HG03354 (cell line): ENCODE measurements around the gene TUNAR.

ENCODE experiments used
- ATAC-seq: cut with Tn5 transposase; IDR thresholded peaks from one replicate; pipeline ENCODE4 v1.9.1; 2021; ENCODE audit warnings: mild to moderate bottlenecking; ENCODE audit not compliant: unreplicated experiment, poor library complexity, severe bottlenecking

The TUNAR gene

DNA sequence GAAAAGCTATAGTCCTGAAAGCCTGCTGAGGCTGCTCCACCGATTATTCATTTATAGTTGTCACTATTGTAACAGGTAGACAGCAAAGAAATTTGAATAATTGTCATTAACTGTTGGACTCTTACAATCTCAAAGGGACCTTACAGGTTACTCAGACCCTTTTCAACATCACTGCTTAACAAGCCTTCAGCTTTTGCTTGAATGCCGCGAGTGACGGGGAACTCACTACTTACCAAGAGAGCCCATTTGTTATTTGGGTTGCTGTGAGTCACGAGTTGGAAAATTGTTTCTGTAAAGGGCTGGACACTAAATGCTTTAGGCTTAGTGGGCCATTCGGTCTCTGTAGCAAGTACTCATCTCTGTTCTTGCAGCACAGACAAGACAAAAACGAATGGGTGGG lies 5.9 kb upstream of the TUNAR start:
- no peak for ATAC-seq

DNA sequence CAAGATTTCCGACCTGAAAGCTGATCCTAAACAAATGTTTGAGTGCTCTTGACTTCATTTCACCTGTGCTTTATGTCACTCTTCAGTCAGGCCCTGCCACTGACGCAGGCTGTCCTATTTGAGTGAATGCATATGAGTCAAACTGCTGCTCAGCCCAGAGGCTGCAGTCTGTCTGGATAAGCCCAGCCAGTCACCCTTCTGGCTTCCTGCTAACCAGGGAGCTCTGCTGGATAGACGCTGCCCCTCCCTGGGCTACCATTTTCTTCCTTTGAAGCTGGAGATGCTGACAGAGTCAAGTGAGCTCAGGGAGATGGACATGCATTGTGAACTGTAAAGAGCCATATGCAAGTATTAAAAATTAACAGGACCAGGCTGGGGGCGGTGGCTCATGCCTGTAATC lies 5.1 kb upstream of the TUNAR start:
- no peak for ATAC-seq

DNA sequence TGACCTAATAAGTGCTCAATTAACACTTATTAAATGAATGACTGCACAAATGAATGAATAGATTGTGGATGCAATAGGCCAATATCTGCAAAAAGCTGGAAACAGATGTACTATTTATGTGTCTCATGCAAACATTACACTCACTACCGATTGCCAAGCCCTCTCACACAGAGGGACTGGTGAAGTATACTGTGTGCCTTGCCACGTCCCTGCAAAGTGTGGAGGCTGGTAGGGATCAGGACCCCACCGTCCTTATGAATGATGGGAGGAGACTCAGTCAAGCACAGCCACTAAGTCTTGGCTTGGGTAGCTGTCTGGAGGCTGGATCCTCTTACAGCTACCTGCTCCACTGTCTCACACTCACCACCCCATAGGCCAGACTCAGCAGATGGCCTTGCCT lies 3.9 kb upstream of the TUNAR start:
- no peak for ATAC-seq

DNA sequence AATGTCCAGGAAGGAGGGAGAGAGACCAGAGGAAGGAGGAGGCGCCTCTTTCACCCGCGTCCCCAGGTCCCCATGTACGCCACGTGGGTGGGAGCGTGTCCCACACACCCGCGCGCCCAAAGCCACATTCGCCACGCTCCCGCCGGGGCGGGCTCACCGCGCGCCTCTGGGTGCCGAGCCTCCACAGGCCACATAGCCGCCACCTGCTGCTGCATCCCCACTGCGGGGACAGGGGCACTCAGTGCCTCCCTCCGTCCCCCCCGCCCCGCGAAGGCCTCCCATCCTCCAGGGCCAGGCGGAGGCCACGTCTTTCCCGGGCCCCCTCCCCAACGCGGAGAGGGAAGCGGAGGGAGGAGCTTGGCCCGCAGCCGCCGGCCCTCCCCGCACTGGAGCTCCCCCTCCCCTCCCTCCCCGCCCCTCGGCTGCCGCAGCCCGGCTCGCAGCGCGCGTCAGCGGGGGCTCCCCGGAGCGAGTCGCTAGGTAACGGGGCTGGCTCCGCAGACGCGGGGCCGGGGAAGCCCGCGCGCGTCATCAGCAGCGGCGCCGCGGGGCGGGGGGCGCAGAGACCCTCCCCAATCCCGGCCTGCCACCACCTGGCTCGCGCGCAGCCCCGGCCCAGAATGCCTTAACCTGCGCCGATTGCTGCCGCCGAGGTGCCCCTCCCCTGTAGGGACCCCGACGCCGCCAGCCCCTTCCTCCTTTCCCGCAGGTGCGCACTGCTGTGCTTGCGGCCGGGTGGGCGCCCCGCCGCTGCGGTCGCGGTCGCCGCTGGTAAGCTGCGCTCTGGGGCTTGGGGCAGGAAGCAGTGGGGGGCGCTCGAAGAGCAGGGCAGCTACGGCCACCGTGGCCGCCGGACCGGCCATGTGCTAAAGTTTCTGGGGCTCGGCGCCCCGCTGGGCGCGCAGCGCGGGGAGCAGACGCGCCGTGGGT lies 536 bp upstream of the TUNAR start:
- no peak for ATAC-seq

DNA sequence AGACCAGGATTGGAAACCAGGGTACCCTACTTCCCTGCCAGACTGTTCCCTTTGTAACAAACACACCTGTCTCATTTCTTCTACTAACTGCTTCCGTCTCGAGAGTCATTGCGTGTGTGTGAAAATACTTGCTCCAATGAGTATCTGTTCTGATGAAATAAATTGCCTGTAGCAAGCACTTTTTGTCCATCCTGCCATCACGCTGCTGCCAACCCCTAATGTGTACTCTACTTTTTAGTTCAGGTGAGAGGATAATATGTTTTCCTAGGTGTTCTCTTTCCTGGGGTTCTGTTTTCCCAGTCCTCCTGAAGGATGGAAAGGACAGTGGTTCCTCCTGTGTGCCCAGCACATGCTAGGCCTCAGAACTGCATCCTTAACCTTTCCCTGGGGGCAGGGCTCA lies 1.0 kb downstream of the TUNAR start:
- no peak for ATAC-seq

DNA sequence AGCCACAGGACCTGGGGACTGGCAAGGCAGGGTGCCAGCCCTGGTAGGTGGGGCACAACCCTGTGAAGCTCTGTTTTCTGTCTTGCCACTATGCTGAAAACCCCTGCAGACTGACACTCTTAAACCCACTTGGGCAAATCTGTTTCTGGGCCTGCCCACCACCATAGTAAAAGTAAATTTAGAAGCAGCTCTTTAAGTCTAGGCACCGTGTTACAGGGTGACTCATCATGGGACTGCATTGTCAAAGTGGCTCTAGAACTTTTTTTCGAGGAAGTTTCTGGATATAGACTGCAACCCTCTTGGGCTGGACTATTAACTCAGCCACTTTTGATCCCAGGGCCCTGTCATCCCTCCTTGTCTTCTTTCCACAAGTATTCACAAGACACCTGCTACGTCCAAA lies 7.7 kb downstream of the TUNAR start:
- ATAC-seq, result no peak

DNA sequence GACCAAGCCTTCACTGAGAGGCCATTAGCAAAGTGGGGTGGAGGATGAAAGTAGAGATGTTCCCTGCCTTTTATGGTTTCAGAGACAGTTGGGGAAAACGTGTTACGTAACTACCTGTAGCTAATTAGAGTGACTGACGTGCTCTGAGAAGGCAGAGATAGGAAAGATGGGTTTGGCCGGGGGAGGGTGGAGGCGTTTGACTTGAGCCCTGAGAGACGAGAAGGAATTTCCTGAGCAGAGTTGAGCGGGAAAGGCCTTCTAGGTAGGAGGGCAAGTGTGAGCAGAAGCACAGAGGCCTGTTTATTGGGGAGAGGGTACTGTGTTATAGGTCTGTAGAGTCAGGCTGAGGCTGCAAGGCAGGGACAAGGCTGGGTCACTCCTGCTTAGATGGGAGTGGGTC lies 8.6 kb downstream of the TUNAR start:
- no peak for ATAC-seq

DNA sequence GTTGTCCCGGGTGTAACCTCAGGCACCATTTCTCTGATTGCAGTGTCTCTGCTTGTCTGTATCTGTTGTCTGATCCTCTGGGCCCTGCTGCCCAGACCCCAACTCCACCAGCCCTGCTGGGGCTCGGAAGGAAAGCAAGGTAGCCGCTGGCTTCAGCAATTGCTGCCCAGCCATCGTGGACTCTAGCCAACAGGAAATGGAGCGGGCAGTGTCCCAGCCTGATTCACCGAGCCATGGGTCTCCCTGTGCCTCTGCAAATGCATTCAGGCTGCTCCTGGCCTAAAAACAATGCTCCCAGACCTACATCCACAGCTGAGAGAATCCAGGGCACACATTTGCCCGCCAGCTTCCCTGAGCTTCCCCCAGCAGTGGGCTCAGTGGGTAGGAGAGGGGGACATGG lies 9.2 kb downstream of the TUNAR start:
- ATAC-seq, result no peak

DNA sequence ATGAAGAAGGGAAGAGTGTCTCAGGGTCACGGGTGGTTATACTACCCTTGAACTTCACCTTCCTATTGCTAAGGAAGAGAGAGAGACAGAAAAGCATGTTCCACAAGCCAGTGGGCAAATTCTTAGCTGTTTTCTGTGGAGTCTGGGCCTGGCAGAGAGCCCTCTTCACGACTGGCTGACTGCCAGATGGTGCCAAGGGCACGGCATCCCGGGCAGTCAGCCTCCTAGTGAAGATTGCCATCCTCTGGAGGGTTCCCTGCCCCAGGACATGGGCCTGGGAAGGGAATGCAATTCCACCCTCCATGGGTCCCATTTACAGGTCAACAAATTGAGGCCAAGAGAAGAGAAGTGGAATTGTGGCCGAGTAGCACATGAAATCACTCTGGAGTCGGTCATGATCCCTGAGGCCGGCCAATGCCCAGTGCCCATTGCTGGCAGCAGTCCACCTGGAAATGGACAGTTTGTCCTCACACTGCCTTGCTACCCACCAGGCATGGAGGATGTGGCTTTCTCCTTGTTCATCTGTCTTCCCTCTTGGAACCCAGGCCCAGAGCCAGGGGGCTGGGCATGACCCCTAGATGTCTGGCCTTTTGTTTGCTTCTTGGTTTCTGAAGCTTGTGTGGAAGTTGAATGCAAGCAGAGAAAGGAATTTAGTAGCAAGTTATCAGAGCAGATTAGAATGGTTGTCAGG lies 9.9 kb downstream of the TUNAR start:
- ATAC-seq, result no peak

DNA sequence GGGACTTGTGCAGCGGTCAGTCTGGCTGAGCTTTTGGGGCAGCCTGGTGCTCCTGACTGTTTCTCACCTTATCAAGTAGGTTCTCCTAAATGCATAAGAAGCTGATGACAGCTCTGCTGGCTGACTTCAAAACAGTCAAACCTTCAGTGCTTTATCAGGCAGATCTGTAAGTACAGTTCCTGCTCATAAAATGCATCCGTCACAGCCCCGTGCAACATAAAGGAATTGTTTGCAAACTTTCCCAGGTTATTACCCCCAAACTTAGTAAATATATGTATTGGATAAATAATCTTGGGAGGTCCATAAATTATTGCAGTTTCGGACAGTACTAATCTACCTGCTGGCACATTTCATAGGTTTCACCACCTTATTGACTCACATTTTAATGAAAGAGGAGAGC lies 10.7 kb downstream of the TUNAR start:
- no peak for ATAC-seq

DNA sequence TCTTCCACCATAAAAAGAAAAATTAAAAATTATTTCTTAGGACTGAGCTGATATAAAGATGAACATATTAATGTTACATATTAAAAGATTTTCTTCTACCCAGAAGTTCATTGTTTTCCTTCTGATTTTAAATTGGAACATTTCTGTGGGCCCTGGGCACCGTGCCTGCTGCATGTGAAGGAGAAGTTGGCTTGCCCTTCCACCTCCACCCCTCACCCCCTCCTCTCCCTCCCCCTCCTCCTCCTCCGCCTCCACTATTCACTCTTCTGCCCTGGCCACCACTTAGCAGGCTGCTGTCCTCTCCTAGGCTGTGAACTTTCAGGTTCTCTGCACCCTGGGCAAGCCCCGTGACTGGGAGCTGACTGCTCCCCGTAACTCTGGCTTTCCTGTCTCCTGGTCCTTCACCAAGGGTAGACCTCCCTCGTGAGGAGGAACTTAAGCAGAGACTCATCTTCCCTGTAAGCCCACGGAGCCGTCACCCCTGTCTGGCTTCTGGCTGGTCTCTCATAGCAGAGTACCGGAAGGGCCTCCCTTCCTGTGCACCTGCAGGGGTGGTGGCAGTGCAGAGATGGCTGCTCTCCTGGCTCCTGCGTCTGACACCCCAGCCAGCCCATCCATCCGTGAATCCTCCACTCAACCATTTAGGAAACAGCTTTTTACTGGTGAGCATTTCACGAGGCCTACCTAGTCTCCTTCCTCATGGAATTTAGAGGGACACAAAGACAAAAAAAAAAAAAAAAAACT lies 12.8 kb downstream of the TUNAR start:
- ATAC-seq, result no peak

DNA sequence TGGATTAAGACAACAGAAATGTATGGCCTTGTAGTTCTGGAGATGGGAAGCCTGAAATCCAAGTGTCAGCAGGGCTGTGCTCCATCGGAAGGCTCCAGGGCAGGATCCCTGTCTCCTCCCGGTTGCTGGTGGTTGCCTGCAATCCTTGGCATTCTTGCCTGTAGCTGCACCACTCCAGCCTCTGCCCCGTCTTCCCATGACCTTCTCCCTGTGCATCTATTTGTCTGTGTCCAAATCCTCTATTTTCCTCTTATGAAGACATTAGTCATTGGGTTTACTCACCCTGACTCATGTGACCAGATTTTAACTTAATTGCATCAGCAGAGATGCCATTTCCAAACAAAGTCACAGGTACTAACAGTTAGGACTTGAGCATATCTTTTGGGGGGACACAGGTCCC lies 15.1 kb downstream of the TUNAR start:
- no peak for ATAC-seq

DNA sequence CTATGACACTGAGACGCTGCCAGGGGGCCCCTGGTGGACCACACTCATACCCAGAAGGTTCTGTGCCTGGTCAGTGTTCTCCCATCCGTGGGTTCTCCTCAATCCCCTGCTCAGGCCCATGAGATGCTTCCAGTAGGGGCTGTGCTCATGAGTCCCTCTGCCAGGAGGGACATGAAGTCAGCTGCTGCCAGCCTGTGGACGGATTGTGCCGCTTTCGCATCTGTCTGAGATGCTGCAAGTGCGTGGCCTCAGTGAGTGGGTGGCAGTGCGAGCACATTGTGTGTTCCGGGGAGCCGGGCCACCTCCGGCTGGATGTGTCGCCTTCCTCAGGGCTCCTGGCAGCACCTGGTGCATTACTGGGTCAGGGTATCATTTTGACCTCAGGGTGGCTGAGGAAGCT lies 15.5 kb downstream of the TUNAR start:
- ATAC-seq, result no peak

DNA sequence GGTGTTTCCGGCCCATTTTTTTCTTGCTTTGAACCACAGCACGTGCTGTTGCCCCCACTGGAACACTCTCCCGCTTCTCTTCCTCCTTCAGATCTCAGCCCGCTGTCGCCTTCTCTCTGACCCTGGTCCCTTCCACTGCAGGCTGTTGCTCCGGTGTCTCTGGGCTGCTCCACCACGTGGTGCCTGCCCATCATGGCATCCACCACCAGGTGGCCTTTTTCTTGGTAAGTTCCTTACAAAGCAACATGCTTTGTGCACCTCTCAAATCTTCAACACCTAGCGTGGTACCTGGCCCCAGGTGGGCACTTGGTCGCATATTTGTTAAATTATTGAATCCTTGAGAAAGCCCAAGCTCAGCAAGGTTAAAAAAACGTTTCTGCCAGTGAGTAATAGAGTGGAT lies 19.1 kb downstream of the TUNAR start:
- ATAC-seq, result no peak

DNA sequence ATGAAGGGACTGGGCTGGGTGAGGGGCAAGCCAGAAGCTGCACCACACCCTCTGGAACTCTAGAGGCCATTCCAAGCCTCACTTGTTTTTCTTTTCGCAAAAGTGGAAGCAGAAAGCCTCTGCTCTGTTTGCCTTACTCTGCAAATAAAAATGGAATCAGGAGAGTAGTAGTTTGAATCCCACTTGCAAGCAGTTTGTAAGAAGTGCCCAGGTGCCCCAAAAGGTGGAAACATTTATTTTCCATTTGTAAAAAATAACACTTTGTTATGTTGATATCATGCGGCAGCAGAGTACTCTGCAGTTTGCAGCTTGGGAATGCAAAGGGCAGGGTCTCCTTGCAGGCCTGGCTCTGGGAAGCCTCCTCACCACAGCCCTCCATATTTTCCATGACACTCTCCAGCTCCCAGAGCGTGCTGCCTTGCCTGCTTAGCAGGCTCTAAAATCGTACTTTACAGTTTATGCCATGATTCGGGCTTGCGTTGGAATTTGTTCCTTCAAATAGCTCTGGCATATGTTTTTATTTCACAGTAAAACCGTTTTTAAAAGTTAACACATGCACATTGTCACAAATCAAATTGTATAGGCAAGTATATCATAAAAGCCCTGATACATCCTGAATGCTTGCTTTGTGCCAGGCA lies 20.0 kb downstream of the TUNAR start:
- no peak for ATAC-seq

DNA sequence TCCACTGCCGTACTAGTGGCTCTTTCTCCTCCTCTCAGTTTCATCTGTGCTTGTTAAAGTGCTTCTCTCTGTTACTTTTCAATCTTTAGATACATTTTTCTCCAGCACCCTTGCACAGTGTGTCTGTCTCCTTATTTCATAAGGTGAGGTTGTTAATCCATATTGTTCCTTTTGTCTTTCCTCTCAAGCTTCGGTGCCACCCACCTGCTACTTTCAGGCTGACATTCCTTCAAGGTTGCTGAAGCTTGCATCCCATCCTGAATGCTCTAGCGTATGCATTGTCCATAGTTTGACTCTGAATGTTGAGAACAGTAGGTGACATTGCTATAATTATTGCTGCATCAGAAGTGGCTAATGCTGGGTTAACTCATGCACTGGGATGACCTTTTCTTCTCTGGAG lies 20.6 kb downstream of the TUNAR start:
- no peak for ATAC-seq

DNA sequence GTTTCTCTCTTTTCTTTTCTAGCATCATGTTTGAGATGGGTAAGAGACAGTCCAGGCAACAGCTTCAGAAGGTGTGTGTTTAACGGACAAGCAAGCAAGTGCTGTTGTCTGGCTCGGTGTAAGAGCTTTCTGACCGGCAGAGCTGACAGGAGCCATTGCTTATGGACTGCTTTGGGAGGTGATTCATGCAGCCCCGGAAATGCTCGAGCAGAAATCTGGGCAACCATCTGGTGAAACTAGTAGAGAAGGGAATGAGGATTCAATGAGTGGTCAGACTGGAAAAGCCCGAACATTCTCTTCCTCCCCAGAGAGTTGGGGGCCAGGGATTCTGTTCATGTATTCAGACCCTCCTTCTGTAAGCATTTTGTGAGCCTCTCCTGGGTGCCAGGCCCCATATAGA lies 24.4 kb downstream of the TUNAR start:
- ATAC-seq, result no peak

DNA sequence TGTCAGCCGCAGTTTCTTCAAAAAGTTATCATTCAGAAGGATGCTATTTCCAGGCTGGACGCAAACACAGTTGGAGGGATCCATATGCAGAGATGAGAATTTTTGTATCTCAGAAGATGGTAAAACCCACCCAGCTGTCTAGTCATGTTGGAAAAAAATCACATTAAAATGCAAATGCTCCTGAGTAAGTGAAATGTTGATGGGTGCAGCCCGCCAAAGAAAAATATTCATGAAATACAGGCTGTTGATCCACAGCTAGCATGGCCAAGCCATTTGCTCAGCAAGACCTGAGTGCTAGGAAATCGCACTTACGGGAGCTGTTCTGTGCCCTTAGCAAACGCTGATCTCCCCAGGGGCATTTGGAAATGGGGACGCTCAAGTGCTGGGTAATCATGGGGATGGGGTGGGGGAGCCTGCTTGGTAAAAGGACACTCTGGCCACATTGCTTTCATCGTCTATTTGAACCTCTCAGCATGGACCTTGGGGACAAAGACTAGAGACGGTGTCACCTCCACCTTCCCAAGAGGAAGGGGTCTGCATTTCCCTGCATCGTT lies 25.7 kb downstream of the TUNAR start:
- ATAC-seq, result no peak

DNA sequence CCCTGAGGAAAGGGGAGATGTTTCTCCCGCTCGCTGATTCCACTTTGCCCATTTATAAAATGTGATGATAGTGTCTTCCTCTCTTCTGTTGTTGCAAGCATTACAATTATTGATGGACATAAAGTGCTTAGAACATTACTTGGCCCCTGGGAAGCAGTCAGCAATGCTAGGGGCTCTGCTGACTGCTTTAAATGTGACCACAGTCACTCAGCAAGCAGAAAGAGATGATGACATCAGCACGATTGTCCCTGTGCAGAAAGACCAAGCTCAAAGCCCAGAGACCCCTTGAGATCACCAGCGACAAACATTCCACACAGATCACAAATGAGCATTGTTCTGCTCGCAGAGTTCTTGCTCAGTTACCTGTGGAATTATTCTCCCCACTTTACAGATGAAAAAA lies 26.5 kb downstream of the TUNAR start:
- ATAC-seq, result no peak

DNA sequence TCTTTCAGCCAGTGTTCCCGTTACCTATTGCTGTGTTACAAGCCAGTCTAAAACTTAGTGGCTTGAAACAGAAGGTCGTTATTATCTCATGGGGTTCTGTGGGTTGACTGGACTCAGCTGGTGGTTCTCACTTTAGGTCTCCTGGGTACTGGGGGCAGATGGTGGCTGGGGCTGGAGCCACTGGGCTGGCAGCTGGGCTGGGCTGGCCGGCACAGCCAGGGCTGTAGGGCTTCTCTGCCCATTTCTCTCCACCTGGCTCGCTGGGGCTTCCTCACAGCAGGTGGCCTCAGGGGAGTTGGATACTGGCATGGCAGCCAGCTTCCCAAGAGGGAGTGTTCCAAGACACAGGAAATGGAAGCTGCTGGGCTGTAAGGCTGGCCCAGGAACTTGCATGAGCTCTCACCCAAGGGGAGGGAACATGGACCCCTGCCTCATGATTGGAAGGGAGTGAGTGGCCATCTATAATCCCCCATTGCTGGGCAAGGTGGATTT lies 27.0 kb downstream of the TUNAR start:
- no peak for ATAC-seq
